Activated CD8-positive, alpha-beta memory T cell treated with anti-CD3 and anti-CD28 coated beads for 4 hours (primary cell): Measurements from ENCODE around the gene DIO2.

ENCODE experiments used
- DNase-seq, 2 donors: peaks; one replicate each; pipeline ENCODE4 v3.0.0-alpha.2; 2020; ENCODE audit warnings: low read depth in 2 of 2

Gene DIO2

GRCh38 chr14:80167793-80168448 lies 43.4 kb downstream of the DIO2 start:
- DNase-seq: no peak

DNA sequence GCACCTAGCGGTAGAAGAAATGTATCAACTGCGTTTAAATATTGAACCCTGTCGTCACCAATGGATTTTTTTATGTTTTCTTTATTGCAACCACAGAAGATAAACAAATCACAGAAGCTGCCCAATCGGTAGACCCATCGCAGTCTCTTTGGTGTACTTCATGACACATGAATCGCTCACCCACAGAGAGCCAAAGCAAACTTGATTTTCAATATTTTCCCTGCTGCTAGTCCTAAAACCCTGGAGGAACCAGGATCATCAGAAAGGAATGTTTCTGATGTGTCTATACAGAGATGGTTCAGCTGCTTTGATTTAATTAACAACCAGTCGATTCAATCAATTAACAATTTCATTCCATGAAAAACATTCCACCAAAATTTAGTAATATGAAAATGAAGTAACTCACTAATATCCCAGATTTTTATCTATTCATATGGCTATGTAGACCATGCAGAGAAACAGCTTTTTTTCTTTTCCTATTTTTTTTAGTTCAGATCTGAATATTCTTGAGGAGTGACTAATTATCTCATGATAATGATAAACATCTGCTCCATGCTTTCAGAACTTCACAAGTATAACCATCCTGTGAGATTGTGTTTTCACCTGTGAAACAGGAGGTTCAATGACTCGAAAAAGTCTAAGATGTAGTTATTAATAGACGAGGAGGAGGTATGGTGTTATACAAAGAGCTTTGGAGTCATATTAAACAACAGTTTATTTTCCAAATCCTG lies 46.1 kb downstream of the DIO2 start:
- DNase-seq: no peak

GRCh38 chr14:80152763-80153162 lies 58.5 kb downstream of the DIO2 start:
- no peak for DNase-seq

DNA sequence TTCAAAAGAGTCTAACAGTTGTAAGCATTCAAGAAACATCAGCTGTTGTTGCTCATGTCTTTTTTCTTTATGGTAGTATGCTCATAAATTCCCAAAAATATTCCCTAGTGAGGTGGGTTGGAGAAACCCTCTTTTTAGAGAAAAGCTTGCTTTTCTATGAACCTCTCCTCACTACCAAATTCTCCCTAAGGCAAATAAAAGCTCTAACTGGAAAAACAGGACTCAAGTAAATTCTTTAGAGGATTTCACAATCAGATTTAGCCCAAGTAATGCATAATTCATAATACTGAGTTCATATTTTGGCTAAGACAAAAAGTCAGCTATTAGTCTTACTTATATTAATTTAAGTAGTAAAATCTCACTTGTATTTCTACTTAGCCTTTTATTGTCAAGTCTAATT lies 59.1 kb downstream of the DIO2 start:
- no peak for DNase-seq

DNA sequence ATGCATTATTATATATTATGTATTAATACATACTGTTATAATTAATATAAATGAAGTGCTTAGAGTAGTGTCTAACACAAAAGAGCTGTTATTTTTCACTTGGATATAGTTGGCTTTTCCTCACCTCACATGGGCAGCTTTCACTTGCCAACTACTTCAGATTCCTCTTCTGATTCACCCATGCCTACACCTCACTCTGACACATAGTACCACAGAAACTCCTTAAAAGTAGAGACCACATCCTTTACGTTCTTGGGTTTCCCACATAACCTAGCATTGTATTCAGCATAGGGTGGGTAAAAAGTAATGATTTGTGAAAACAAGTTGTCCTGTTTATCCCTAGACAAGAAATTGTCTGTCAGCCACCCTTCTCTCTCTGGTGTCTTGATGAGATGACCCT lies 61.0 kb downstream of the DIO2 start:
- DNase-seq: no peak
